Left lobe of liver (tissue), 2 donors: ENCODE data around the gene AFAP1L2. TPM values are rescaled to one million over a fixed set of nuclear protein-coding genes. Genes with fewer than 3 reads are reported as not detected.

Source experiments
- ATAC-seq: fragments of 200-7000 bp; cut with Tn5 transposase; one replicate; pipeline ENCODE4 v1.9.1; 2020; ENCODE audit warnings: mild to moderate bottlenecking, moderate library complexity
- DNase-seq: peaks from one replicate; pipeline ENCODE4 v3.0.0-alpha.2; 2020; ENCODE audit warnings: low spot score
- total RNA-seq: library from RNA; stranded (reverse); gene quantifications from one replicate; pipeline ENCODE4 v1.2.1, GENCODE V29; 2021
- donor health status: DM: no; HTN: no; CAD: no; lungs with moderate emphysema.
- donor health status: DM: no; HTN: yes; CAD: no.

AFAP1L2 gene
- total RNA-seq, 1 donor from 2014 or later: 1.3 TPM

GRCh38 chr10:114252092-114252491 is 152.2 kb downstream of the AFAP1L2 start:
- ATAC-seq: no peak
- no peak for DNase-seq

GRCh38 chr10:114250716-114251115 is 153.6 kb downstream of the AFAP1L2 start:
- ATAC-seq (peak; percentile 47), DNase-seq (no peak)

- DNase-seq: no peak
- no peak for ATAC-seq
Measured at GRCh38 chr10:114250236-114250635, 154.1 kb downstream of the AFAP1L2 start.

GRCh38 chr10:114246679-114247305 is 157.5 kb downstream of the AFAP1L2 start:
- DNase-seq: no peak
- ATAC-seq: peak; percentile 17

GRCh38 chr10:114245121-114245791 is 159.0 kb downstream of the AFAP1L2 start:
- ATAC-seq (peak; percentile 52), DNase-seq (no peak)

Other genes with a start within 250 kb of the AFAP1L2 start
- gene CCDC186, start 230.3 kb downstream of the AFAP1L2 start, total RNA-seq: 5.6 TPM
- 0.05 TPM for gene TDRD1, start 225.1 kb downstream of the AFAP1L2 start, total RNA-seq
- 0.05 TPM for gene VWA2, start 165.2 kb downstream of the AFAP1L2 start, total RNA-seq